H1 (cell line): ENCODE data around the gene ATG4C. TPM values are rescaled to one million over a fixed set of nuclear protein-coding genes. Genes with fewer than 3 reads are reported as not detected.

ENCODE experiments used
- CTCF ChIA-PET: fragments of 300-600 bp; sonication (Branson Sonifier 250); formaldehyde crosslinking; loops from one replicate; lab custom pipeline; 2021; ENCODE audit not compliant: partially characterized antibody; lab: Charles Lee
- POLR2A ChIA-PET: fragments of 300-600 bp; sonication (Branson Sonifier 250); formaldehyde crosslinking; loops from one replicate; lab custom pipeline; 2021; ENCODE audit warnings: inconsistent platforms; ENCODE audit not compliant: partially characterized antibody; lab: Charles Lee
- DNase-seq, 2 experiments: peaks; one replicate each; pipeline versions ENCODE4 v3.0.0 to v3.0.0-alpha.2; 2010 to 2022; ENCODE audit warnings: low spot score in 2 of 2, low read depth in 1 of 2, mixed read lengths in 1 of 2
- FAIRE-seq: peaks from 2 replicates; lab custom pipeline; 2011; peaks lifted over from hg19 to GRCh38; lab: Jason Lieb, UNC
- H2AFZ ChIP-seq: 2 replicates; pipeline ENCODE4 v1.8.1; 2012; ENCODE audit warnings: low read length, inconsistent platforms
- H2AK5ac ChIP-seq: 2 replicates; pipeline ENCODE4 v1.6.1; 2013; ENCODE audit warnings: low read depth, low read length
- H2BK120ac ChIP-seq: replicated peaks from 2 replicates; pipeline ENCODE3; 2013; ENCODE audit warnings: low read depth, low read length, inconsistent platforms
- H2BK12ac ChIP-seq: 2 replicates; pipeline ENCODE4 v1.6.1; 2013; ENCODE audit warnings: low read depth, low read length
- H2BK15ac ChIP-seq: 2 replicates; pipeline ENCODE4 v1.6.1; 2013; ENCODE audit warnings: low read length
- H2BK20ac ChIP-seq: 2 replicates; pipeline ENCODE4 v1.6.1; 2013; ENCODE audit warnings: low read length
- H2BK5ac ChIP-seq: 2 replicates; pipeline ENCODE4 v1.6.1; 2013; ENCODE audit warnings: low read depth, low read length
- H3K14ac ChIP-seq: 2 replicates; pipeline ENCODE4 v1.6.1; 2013; ENCODE audit warnings: inconsistent platforms; ENCODE audit not compliant: insufficient read length
- H3K18ac ChIP-seq: 2 replicates; pipeline ENCODE4 v1.6.1; 2013; ENCODE audit warnings: low read length; ENCODE audit errors: extremely low read depth
- H3K23ac ChIP-seq: 2 replicates; pipeline ENCODE4 v1.6.1; 2013; ENCODE audit warnings: inconsistent platforms; ENCODE audit not compliant: insufficient read length
- H3K23me2 ChIP-seq: 2 replicates; pipeline ENCODE4 v1.6.1; 2013; ENCODE audit warnings: low read depth, low read length
- H3K27ac ChIP-seq: 2 replicates; pipeline ENCODE4 v1.6.1; 2011; ENCODE audit warnings: low read depth, low read length, inconsistent platforms
- H3K27me3 ChIP-seq, 4 experiments: replicated peaks in 1 of 4; 1 replicate in 1 of 4; 2 replicates in 3 of 4; pipeline versions ENCODE4 v1.6.1 to v1.8.1; 2011 to 2013; ENCODE audit warnings: low read length in 3 of 4, mild to moderate bottlenecking in 3 of 4, inconsistent platforms in 2 of 4, mixed read lengths in 2 of 4, moderate library complexity in 1 of 4; ENCODE audit not compliant: control insufficient read depth in 3 of 4, insufficient read depth in 3 of 4; ENCODE audit errors: extremely low read depth in 1 of 4
- H3K36me3 ChIP-seq, 4 experiments: 2 replicates each; pipeline versions ENCODE4 v1.6.1 to v1.8.1; 2011 to 2013; ENCODE audit warnings: mild to moderate bottlenecking in 4 of 4, low read length in 3 of 4, moderate library complexity in 2 of 4, control low read depth in 1 of 4, inconsistent platforms in 1 of 4; ENCODE audit not compliant: insufficient read depth in 4 of 4, control insufficient read depth in 2 of 4
- H3K4ac ChIP-seq: replicated peaks from 2 replicates; pipeline ENCODE3; 2013; ENCODE audit warnings: low read length, low read depth, mixed read lengths, inconsistent platforms; ENCODE audit not compliant: insufficient read length
- H3K4me1 ChIP-seq, 4 experiments: replicated peaks in 1 of 4; 1 replicate in 1 of 4; 2 replicates in 3 of 4; pipeline versions ENCODE4 v1.6.1 to v1.8.1; 2011 to 2013; ENCODE audit warnings: low read length in 3 of 4, inconsistent platforms in 2 of 4, mixed read lengths in 1 of 4; ENCODE audit not compliant: insufficient read depth in 4 of 4, control insufficient read depth in 3 of 4
- H3K4me2 ChIP-seq, 2 experiments: 2 replicates each; pipeline versions ENCODE4 v1.6.1 to v1.8.1; 2011 to 2013; ENCODE audit warnings: low read depth in 2 of 2, low read length in 2 of 2, control low read depth in 1 of 2, inconsistent platforms in 1 of 2, mild to moderate bottlenecking in 1 of 2; ENCODE audit not compliant: insufficient read depth in 1 of 2
- H3K4me3 ChIP-seq, 4 experiments: fragments of 200-600, 300-600 bp in 1 of 4; sonication (generic), shearing (Covaris generic), sonication (Bioruptor Twin) in 1 of 4; 2 replicates each; pipeline versions ENCODE4 v1.5.1 to v1.8.1; 2011 to 2016; ENCODE audit warnings: low read length in 4 of 4, low read depth in 3 of 4, control low read depth in 2 of 4, inconsistent platforms in 2 of 4, mild to moderate bottlenecking in 2 of 4, mixed read lengths in 1 of 4, moderate library complexity in 1 of 4; ENCODE audit not compliant: insufficient read depth in 2 of 4; ENCODE audit errors: extremely low read depth in 1 of 4
- H3K56ac ChIP-seq: replicated peaks from 2 replicates; pipeline ENCODE3; 2013; ENCODE audit warnings: low read depth, mild to moderate bottlenecking, mixed read lengths, low read length, inconsistent platforms; ENCODE audit not compliant: insufficient read length
- H3K79me1 ChIP-seq: 2 replicates; pipeline ENCODE4 v1.6.1; 2013; ENCODE audit warnings: low read depth, low read length, control low read depth
- H3K79me2 ChIP-seq, 2 experiments: 2 replicates each; pipeline versions ENCODE4 v1.6.1 to v1.8.1; 2012 to 2013; ENCODE audit warnings: low read length in 2 of 2, mild to moderate bottlenecking in 2 of 2, inconsistent platforms in 1 of 2; ENCODE audit not compliant: insufficient read depth in 2 of 2, control insufficient read depth in 1 of 2
- H3K9ac ChIP-seq, 4 experiments: replicated peaks in 1 of 4; 1 replicate in 1 of 4; 2 replicates in 3 of 4; pipeline versions ENCODE4 v1.6.1 to v1.8.1; 2011 to 2013; ENCODE audit warnings: low read depth in 3 of 4, low read length in 3 of 4, control low read depth in 2 of 4, mild to moderate bottlenecking in 2 of 4, moderate library complexity in 2 of 4, inconsistent platforms in 1 of 4; ENCODE audit errors: extremely low read depth in 1 of 4
- H3K9me3 ChIP-seq, 2 experiments: 2 replicates each; pipeline versions ENCODE4 v1.6.1 to v1.8.1; 2012 to 2013; ENCODE audit warnings: mild to moderate bottlenecking in 2 of 2, moderate library complexity in 2 of 2, control low read depth in 1 of 2, inconsistent platforms in 1 of 2, low read depth in 1 of 2, low read length in 1 of 2, mixed read lengths in 1 of 2; ENCODE audit not compliant: insufficient read depth in 2 of 2
- H4K20me1 ChIP-seq, 2 experiments: replicated peaks in 1 of 2; 2 replicates each; pipeline versions ENCODE3 to v1.8.1; 2011 to 2013; ENCODE audit warnings: inconsistent platforms in 2 of 2, low read length in 2 of 2, mild to moderate bottlenecking in 1 of 2; ENCODE audit not compliant: insufficient read depth in 2 of 2, control insufficient read depth in 1 of 2
- H4K5ac ChIP-seq: 2 replicates; pipeline ENCODE4 v1.6.1; 2013; ENCODE audit warnings: low read length, low read depth, mixed read lengths, inconsistent platforms; ENCODE audit not compliant: insufficient read length
- H4K8ac ChIP-seq: 2 replicates; pipeline ENCODE4 v1.8.0; 2013; ENCODE audit warnings: mild to moderate bottlenecking, moderate library complexity, low read length, inconsistent platforms; ENCODE audit not compliant: insufficient read depth; ENCODE audit errors: extremely low read depth
- H4K91ac ChIP-seq: replicated peaks from 2 replicates; pipeline ENCODE3; 2013; ENCODE audit warnings: low read length, mixed read lengths, inconsistent platforms; ENCODE audit not compliant: insufficient read length
- CHD2 ChIP-seq: IDR thresholded peaks from 2 replicates; pipeline ENCODE4 v1.6.1; 2012; ENCODE audit warnings: low read length, improper control_type of control experiment
- WGBS, 2 experiments: shearing (Covaris generic) in 1 of 2; methylation state at CpG; one replicate each; pipeline versions ENCODE4 v1.1.6 to v1.1.7; 2013 to 2015; ENCODE audit warnings: low lambda C conversion rate in 2 of 2, mixed read lengths in 2 of 2, inconsistent platforms in 1 of 2, low coverage in 1 of 2, missing lambda C conversion rate in 1 of 2; ENCODE audit not compliant: insufficient replicate concordance in 2 of 2, insufficient coverage in 1 of 2, insufficient read length in 1 of 2; ENCODE audit errors: extremely low coverage in 1 of 2, missing lambda C conversion rate in 1 of 2; 5-methylcytosine and 5-hydroxymethylcytosine counted together
- polyA plus RNA-seq, 7 experiments: library from polyadenylated mRNA; depleted of rRNA in 3 of 7; stranded (reverse) in 5 of 7; unstranded in 2 of 7; fragments of >200 nt in 5 of 7; fragments of 200-250 nt in 2 of 7; gene quantifications; 1 replicate in 5 of 7; 2 replicates in 1 of 7; 4 replicates in 1 of 7; pipeline versions ENCODE4 v1.2.1 to v1.2.3, GENCODE V29; 2011 to 2013; ENCODE audit warnings: missing spikeins in 2 of 7, mixed read lengths in 2 of 7
- total RNA-seq: library from RNA; stranded (reverse); fragmentation: NEBNext Ultra II Directional; extraction: Animal tissue kit (Norgen Biotek cat#: 25700); gene quantifications from 2 replicates; pipeline ENCODE4 v1.2.1, GENCODE V29; 2021

Gene ATG4C
- total and polyA plus RNA-seq, 2 of the 8 experiments (the other 6 are each of a cell fraction or from before 2014, with no cell fraction given), result 5.1 to 22.2 TPM

DNA sequence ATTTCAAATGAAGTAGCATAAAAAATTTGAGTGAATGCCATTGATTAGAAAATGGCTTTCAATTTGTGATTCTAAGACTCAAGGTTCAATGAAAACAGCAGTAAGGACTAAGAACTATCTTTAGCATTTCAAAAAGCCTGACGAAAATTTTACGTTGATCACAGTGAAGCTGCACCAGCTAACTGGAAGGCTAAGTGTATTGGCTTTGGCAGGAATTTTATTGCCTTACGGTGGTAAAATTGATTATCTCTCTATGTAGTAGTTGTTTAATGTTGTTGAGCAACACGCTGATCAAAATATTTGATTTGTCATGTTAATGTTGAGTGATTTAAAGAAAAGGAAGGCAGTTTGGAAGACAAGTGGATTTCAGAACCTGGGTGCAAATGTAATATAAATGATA, 49.6 kb downstream of the ATG4C start:
- FAIRE-seq, result no peak
- Histone ChIP-seq H4K5ac (no peak overlapping the region), H2BK5ac (no peak overlapping the region), H3K23me2 (no peaks in the 10 kb centered on the region), H3K14ac (no peak overlapping the region), H3K4ac (no peak overlapping the region), H2BK120ac (no peak overlapping the region), H2BK15ac (no peak overlapping the region), H3K4me3 (no peak overlapping the region), H4K91ac (no peak overlapping the region), H2BK12ac (no peak overlapping the region), H3K79me1 (no peaks in the 10 kb centered on the region), H4K20me1 (no peaks in the 10 kb centered on the region), H3K9me3 (no peaks in the 10 kb centered on the region), H4K8ac (no peak overlapping the region), H3K36me3 (peaks cover 0 to 4% (median 0%) of the 10 kb centered on the region in 4 experiments; a peak in 1 of 8 replicates), H2AFZ (no peak overlapping the region), H3K79me2 (no peaks in the 10 kb centered on the region), H3K18ac (no peak overlapping the region), H3K56ac (no peak overlapping the region), H3K9ac (no peak overlapping the region), H2AK5ac (no peak overlapping the region), H3K4me2 (no peak overlapping the region), H3K4me1 (no peaks in the 10 kb centered on the region), H3K23ac (no peak overlapping the region), H2BK20ac (no peak overlapping the region), H3K27me3 (no peaks in the 10 kb centered on the region), H3K27ac (no peak overlapping the region)
- TF ChIP-seq CHD2, result no peak
- no peak for DNase-seq
- ChIA-PET CTCF (interaction anchor here (1.1 kb wide), 2 partner anchors 9 to 71 kb away, joined by 3 to 4 read pairs; no protein-coding TSS in a partner anchor), POLR2A (no interaction called here)
- WGBS, 2 experiments, result 84% methylated on average over 4 of the region's 4 CpGs; no CpG with 5 or more reads in 1 of the 2 experiments
